HepG2 (cell line): ENCODE data around the gene LHX3.

Source experiments
- AKNA ChIP-seq: sonication (generic); formaldehyde crosslinking; IDR thresholded peaks from 2 replicates; pipeline ENCODE4 v1.4.0; 2020; ENCODE audit warnings: missing genetic modification reagents, borderline replicate concordance
- CTCF ChIP-seq: sonication (generic); formaldehyde crosslinking; IDR thresholded peaks from 2 replicates; pipeline ENCODE4 v1.5.0; 2020; ENCODE audit warnings: mild to moderate bottlenecking, missing genetic modification reagents, moderate library complexity
- GABPA ChIP-seq, 2 experiments: IDR thresholded peaks; 2 replicates each; pipeline ENCODE4 v1.6.1; 2011 to 2016; ENCODE audit warnings: low read depth in 2 of 2, low read length in 1 of 2, missing biosample characterization in 1 of 2, missing genetic modification characterization in 1 of 2
- KAT8 ChIP-seq: IDR thresholded peaks from 2 replicates; pipeline ENCODE4 v1.6.1; 2016; ENCODE audit warnings: missing genetic modification reagents, missing compliant biosample characterization
- KLF12 ChIP-seq: sonication (generic); formaldehyde crosslinking; IDR thresholded peaks from 2 replicates; pipeline ENCODE4 v1.4.0; 2020; ENCODE audit warnings: missing genetic modification reagents, borderline replicate concordance
- MYC ChIP-seq: sonication (generic); formaldehyde crosslinking; IDR thresholded peaks from 2 replicates; pipeline ENCODE4 v1.9.0; 2021; ENCODE audit warnings: missing genetic modification reagents, borderline replicate concordance
- POLR2AphosphoS5 ChIP-seq: IDR thresholded peaks from 2 replicates; pipeline ENCODE4 v1.6.1; 2012; ENCODE audit warnings: low read depth, low read length
- RCOR2 ChIP-seq: IDR thresholded peaks from 2 replicates; pipeline ENCODE4 v1.6.1; 2016; ENCODE audit warnings: missing biosample characterization, missing genetic modification reagents
- TEAD3 ChIP-seq: optimal IDR thresholded peaks from 2 replicates; pipeline ENCODE3; 2016; ENCODE audit warnings: borderline replicate concordance
- ZMYM4 ChIP-seq: sonication (generic); formaldehyde crosslinking; IDR thresholded peaks from 2 replicates; pipeline ENCODE4 v1.8.1; 2023; ENCODE audit warnings: mild to moderate bottlenecking, missing genetic modification reagents
- ZNF143 ChIP-seq: sonication (generic); formaldehyde crosslinking; IDR thresholded peaks from 2 replicates; pipeline ENCODE4 v1.4.0; 2020; ENCODE audit warnings: missing genetic modification reagents
- ZNF672 ChIP-seq: sonication (generic); formaldehyde crosslinking; IDR thresholded peaks from 2 replicates; pipeline ENCODE4 v1.8.1; 2022; ENCODE audit warnings: missing genetic modification reagents

- TF ChIP-seq KLF12 (CRISPR knock-in tag) (no peak), CTCF (CRISPR knock-in tag) (no peak), RCOR2 (CRISPR knock-in tag) (no peak), ZNF143 (CRISPR knock-in tag) (no peak), ZMYM4 (CRISPR knock-in tag) (no peak), GABPA (IDR thresholded peaks at IDR 0.05; ENCODE audit: low read depth, low read length) (no peak), GABPA (CRISPR knock-in tag; IDR thresholded peaks at IDR 0.05; ENCODE audit: low read depth) (no peak), MYC (CRISPR knock-in tag) (no peak), ZNF672 (CRISPR knock-in tag) (no peak), KAT8 (CRISPR knock-in tag) (no peak), POLR2AphosphoS5 (no peak), TEAD3 (CRISPR knock-in tag) (no peak), AKNA (CRISPR knock-in tag) (no peak)
Measured at GRCh38 chr9:136179761-136180160, 25.2 kb downstream of the LHX3 start.
